Effector memory CD4-positive, alpha-beta T cell (primary cell): ENCODE measurements around the gene NCBP3.

Experiments used
- DNase-seq, 3 donors: peaks; one replicate each; pipeline ENCODE4 v3.0.0-alpha.2; 2020
- H3K27ac ChIP-seq: 2 replicates; pipeline ENCODE4 v1.7.0; 2013; ENCODE audit warnings: mild to moderate bottlenecking, low read length, moderate library complexity; ENCODE audit not compliant: insufficient read depth, poor library complexity, severe bottlenecking
- H3K27me3 ChIP-seq: replicated peaks from 2 replicates; pipeline ENCODE4 v1.7.0; 2013; ENCODE audit warnings: mild to moderate bottlenecking, low read length; ENCODE audit not compliant: insufficient read depth, control insufficient read depth, poor library complexity, severe bottlenecking
- H3K36me3 ChIP-seq: 2 replicates; pipeline ENCODE4 v1.7.0; 2013; ENCODE audit warnings: mild to moderate bottlenecking, low read length, moderate library complexity; ENCODE audit not compliant: control insufficient read depth, insufficient read depth
- H3K4me1 ChIP-seq: 2 replicates; pipeline ENCODE4 v1.7.0; 2013; ENCODE audit warnings: low read length, mild to moderate bottlenecking; ENCODE audit not compliant: control insufficient read depth, insufficient read depth, poor library complexity, severe bottlenecking
- H3K4me3 ChIP-seq: 2 replicates; pipeline ENCODE4 v1.7.0; 2013; ENCODE audit warnings: low read length, low read depth, mild to moderate bottlenecking; ENCODE audit not compliant: insufficient read depth, poor library complexity, severe bottlenecking
- H3K9me3 ChIP-seq: 2 replicates; pipeline ENCODE4 v1.7.0; 2013; ENCODE audit warnings: mild to moderate bottlenecking, low read length, moderate library complexity; ENCODE audit not compliant: control insufficient read depth

NCBP3 gene

DNA sequence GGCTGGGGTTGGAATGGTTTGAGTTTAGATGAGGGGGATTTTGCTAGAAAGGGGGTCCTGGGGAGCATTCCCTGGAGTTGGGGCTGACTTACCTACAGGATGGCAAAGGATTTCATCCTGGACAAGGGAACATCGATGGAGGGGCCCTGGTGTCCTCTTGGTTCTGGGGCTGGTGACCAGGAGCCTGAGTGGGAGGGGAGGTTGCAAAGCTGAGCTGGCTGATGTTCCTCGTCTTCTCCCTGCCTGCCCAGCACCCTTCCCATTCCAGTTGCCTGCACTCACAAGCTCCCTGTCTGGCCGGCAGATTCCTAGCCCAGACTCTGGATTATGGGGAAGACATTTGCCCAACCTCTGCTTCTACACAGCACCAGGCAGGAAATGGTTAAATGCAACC lies 82.3 kb downstream of the NCBP3 start:
- Histone ChIP-seq H3K27ac (peak overlapping the region; percentile 19), H3K4me3 (no peak overlapping the region), H3K36me3 (no peaks in the 10 kb centered on the region), H3K4me1 (peaks cover 17% of the 10 kb centered on the region), H3K27me3 (no peaks in the 10 kb centered on the region), H3K9me3 (no peaks in the 10 kb centered on the region)
- no peak for DNase-seq

DNA sequence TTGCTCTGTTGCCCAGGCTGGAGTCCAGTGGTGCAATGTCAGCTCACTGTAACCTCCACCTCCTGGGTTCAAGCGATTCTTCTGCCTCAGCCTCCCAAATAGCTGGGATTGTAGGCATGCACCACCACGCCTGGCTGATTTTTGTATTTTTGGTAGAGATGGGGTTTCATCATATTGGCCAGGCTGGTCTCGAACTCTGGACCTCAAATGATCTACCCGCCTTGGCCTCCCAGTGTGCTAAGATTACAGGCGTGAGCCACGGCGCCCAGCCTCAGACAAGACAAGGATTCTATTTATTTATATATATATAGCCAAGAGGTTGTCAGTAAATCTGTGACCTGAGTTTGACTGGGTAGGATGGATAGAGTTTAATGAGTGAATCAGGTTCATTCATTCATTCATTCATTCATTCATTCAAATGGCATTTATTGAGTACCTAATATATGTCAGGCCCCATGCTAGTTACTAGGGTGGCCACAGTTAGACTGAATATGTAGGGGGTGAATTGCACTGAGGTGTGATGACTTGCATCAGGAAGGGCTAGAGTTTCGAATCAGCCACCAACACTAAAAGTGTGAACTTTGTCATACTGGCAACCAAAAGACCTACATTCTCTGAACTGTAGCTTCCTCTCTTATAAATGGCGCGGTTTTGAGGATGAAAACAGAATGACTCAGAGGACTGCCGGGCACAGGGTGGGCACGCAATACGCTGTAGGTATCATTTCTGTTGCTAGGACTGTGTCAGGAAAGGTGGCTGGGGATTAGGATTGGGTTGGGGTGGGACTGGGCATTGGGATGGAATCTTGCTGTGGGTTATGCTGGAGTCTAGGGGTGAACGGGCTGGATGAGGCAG lies 82.9 kb downstream of the NCBP3 start:
- H3K27me3 ChIP-seq: no peaks in the 10 kb centered on the region
- peak in 1 of 3 donors; percentile 27 for DNase-seq
- H3K36me3 ChIP-seq: no peaks in the 10 kb centered on the region
- no peak overlapping the region for H3K4me3 ChIP-seq
- H3K27ac ChIP-seq: peak overlapping the region; percentile 19
- peaks cover 17% of the 10 kb centered on the region for H3K4me1 ChIP-seq
- no peaks in the 10 kb centered on the region for H3K9me3 ChIP-seq

DNA sequence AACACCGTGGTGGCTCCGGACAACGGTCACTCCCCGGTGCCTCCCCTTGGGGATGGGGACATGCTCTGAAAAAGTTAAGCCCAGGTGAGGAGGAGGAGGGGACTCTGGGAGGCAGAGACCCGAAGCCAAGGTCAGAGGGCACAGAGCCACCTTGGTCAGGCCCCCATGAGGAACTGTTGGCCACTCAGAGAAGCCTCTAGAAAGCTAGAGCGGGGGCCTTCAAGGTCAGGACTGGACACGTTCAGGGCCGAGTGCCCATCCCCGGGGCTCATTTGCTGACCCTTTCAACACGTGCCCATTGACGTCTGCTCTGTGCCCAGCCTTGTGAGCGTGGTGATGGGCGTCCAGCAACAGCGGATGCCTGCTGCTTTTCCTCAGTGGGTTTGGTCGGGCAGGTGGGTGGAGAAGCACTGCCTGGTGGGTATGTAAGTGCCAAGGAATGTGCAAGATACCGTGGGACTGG lies 84.1 kb downstream of the NCBP3 start:
- Histone ChIP-seq H3K4me1 (peaks cover 17% of the 10 kb centered on the region), H3K27me3 (no peaks in the 10 kb centered on the region), H3K36me3 (no peaks in the 10 kb centered on the region), H3K4me3 (no peak overlapping the region), H3K27ac (no peak overlapping the region), H3K9me3 (no peaks in the 10 kb centered on the region)
- no peak for DNase-seq

DNA sequence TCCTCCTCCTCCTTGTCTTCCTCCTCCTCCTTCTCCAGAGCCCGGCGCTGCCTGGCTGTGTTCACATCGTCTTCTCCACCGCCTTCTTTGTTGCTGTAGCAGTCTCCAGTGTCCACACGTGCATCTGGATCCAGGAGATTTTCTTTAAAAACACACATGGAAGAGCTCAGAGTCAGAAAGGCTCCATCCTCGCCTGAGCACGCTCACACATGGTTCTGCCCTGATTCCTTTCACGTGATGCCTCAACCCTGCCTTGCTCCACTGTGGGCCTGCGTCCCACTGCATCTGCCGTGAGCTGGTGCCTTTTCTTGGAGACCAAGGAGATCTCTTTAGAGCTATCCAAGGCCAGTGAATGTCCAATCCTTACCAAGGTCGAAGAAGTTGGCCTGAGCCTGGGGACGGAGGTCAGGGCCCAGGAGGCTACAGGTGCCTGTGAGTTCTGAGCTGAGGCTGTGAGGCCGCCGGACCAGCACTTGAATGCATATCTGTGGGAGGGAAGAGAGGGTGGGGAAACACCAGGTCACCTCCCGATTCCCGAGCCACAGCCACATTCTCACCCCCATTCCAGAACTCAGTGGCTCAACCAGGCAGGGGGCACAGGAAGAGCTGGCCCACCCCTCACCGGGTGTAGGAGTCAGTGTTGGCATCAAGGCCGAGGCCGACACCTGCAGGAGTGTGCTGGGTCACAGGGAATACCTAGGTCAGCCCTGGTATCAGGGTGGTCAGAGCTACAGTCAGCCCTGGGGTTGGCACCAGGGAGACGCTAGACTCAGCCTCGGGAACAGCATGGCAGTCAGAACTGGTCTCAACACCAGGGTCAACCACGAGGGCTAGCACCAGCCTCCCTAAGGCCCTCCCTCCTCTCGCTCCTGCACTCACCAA lies 84.8 kb downstream of the NCBP3 start:
- no peaks in the 10 kb centered on the region for H3K9me3 ChIP-seq
- no peak overlapping the region for H3K27ac ChIP-seq
- no peak overlapping the region for H3K4me3 ChIP-seq
- H3K36me3 ChIP-seq: no peaks in the 10 kb centered on the region
- peaks cover 15% of the 10 kb centered on the region for H3K4me1 ChIP-seq
- no peaks in the 10 kb centered on the region for H3K27me3 ChIP-seq
- DNase-seq: no peak

DNA sequence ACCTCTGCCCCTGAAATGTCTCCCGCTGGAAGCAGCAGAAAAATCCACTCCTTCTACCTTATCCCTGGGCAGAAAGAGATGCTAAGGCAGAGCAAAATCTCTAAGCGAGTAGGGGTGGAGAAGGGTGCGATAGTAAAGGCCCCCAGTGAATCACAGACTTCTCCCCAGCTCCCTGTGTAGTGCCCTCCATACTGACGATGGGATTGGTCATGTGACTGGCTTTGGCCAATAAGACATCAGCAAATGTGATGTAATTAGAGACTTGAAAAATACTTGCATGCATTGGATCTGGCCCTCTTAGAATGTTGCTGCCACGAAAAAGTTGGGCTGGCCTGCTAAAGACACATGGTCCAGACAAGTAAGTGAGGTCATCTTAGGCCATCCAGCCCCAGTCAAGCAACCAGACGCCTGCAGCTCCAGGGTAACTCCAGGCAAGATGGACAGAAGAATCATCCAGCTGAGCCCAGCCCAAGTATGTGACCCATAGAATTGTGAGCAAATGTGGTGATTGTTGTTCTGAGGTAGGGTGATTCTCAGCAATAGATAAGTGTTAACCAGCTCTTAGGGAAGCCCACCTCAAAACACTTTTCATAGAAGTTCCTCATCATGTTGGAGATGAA lies 86.3 kb downstream of the NCBP3 start:
- H3K4me3 ChIP-seq: no peak overlapping the region
- H3K4me1 ChIP-seq: peaks cover 16% of the 10 kb centered on the region
- no peaks in the 10 kb centered on the region for H3K36me3 ChIP-seq
- no peaks in the 10 kb centered on the region for H3K9me3 ChIP-seq
- no peaks in the 10 kb centered on the region for H3K27me3 ChIP-seq
- no peak for DNase-seq
- H3K27ac ChIP-seq: no peak overlapping the region

DNA sequence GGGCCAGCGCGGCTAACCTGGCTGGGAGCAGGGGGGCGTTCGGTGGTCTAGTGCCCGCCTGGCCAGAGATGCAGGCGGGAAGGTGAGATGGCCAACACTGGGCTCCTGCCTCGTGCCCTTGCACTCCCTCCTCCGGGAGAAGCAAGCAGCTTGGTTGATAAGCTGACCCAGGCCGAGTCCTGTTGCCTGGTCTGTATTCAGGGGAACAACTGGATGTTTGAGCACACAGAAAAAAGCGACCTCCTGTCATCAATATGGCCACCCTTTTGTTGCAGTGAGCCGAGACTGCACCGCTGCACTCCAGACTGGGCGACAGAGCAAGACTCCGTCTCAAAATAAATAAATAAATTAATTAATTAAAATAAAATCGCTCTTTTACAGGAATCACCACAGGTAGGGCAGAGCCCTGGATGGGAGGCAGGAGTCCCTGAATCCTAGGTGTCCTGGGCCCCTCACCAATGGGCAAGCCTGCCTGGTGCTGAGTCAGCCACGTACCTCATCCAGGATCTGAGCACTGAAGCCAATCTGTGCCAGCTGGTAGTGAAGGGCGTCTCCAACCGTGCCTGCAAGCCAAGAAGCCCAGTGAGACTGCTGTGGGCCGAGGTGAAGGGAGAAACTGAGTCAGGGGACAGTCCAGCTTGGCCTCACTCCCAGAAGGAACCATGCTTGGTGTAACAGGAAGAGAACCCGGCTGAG lies 90.6 kb downstream of the NCBP3 start:
- peak overlapping the region; percentile 49 for H3K4me3 ChIP-seq
- peaks cover 24% of the 10 kb centered on the region for H3K4me1 ChIP-seq
- peak overlapping the region; percentile 58 for H3K27ac ChIP-seq
- no peak for DNase-seq
- H3K27me3 ChIP-seq: no peaks in the 10 kb centered on the region
- H3K36me3 ChIP-seq: no peaks in the 10 kb centered on the region
- no peaks in the 10 kb centered on the region for H3K9me3 ChIP-seq

DNA sequence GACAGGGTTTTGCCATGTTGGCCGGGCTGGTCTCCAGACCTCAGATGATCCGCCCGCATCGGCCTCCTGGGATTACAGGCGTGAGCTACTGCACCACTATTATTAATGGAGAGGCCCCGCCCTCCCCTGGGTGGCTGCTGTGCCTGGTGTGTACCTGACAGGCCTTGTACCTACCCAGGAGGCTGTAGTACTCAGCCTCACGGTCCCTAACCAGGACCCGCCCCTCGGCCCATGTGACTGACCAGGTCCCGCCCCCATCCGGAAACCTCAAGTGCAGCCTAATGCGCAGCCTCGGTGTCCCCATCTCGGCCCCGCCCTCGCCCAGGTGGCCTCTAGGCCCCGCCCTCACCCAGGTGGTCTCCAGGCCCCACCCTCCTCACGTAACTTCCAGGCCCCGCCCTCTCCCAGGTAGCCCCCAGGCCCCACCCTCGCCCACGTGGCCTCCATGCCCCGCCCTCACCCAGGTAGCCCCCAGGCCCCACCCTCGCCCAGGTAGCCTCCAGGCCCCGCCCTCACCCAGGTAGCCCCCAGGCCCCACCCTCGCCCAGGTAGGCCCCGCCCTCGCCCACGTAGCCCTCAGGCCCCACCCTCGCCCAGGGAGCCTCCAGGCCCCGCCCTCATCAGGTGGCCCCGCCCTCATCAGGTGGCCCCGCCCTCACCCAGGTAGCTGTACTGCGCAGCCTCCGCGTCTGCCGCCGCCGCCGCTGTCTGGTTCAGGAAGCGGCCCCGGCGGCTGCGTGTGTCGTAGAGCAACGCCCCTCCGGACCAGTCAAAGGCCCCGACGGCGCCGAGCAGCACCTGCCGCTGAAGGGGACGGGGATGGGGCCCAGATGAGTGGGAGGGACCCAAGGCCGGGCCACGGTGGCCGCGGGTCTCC lies 91.3 kb downstream of the NCBP3 start:
- Histone ChIP-seq H3K36me3 (no peaks in the 10 kb centered on the region), H3K4me1 (peaks cover 31% of the 10 kb centered on the region), H3K27ac (peak overlapping the region; percentile 58), H3K27me3 (no peaks in the 10 kb centered on the region), H3K9me3 (no peaks in the 10 kb centered on the region), H3K4me3 (peak overlapping the region; percentile 49)
- DNase-seq: peak; percentile 76 to 81 (median 79)

DNA sequence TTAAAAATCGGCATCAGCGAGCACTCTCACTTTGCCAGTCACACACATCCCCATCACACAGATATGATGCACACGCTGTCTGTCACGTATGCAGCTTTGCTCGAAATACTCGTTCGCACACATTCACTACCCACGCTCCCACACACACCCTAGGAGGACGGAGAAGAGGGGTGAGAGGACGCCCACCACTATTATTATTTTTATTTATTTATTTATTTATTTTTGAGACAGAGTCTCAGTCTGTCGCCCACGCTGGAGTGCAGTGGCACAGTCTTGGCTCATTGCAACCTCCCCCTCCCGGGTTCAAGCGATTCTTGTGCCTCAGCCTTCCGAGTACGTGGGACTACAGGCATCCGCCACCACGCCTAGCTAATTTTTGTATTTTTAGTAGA lies 92.0 kb downstream of the NCBP3 start:
- Histone ChIP-seq H3K36me3 (no peaks in the 10 kb centered on the region), H3K27me3 (no peaks in the 10 kb centered on the region), H3K27ac (no peak overlapping the region), H3K4me1 (peaks cover 31% of the 10 kb centered on the region), H3K4me3 (no peak overlapping the region), H3K9me3 (no peaks in the 10 kb centered on the region)
- no peak for DNase-seq

DNA sequence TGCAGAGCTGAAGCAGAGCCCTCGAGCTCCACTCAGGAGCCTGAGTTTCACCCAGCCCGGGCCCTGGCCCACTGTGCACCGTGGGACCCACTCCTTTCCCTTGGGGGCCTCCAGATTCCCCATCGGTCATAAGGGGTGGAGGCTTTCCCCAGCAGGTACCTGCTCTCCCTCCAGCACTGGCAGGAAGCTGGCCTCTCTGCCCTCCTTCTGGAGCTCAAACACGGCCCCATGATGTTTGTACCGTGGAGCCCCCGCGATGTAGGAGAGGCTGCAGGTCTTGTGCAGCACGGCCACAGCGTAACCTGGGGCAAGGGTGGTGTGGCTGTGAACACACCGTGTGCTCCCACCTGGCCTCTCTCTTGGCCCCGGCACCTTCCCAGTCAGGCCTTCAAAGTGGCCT lies 92.4 kb downstream of the NCBP3 start:
- H3K27me3 ChIP-seq: no peaks in the 10 kb centered on the region
- no peak overlapping the region for H3K4me3 ChIP-seq
- no peak overlapping the region for H3K27ac ChIP-seq
- no peak for DNase-seq
- no peaks in the 10 kb centered on the region for H3K9me3 ChIP-seq
- no peaks in the 10 kb centered on the region for H3K36me3 ChIP-seq
- peaks cover 31% of the 10 kb centered on the region for H3K4me1 ChIP-seq
